ENCODE results near the gene SERPINA12. TPM values are rescaled to one million over a fixed set of nuclear protein-coding genes. Genes with fewer than 3 reads are reported as not detected.
A peak's percentile ranks its signal among the peaks of the same experiment; 100 is the strongest.

The SERPINA12 gene
- total and polyA plus RNA-seq, 4 donors: 0.28 TPM; not detected in 3

DNA sequence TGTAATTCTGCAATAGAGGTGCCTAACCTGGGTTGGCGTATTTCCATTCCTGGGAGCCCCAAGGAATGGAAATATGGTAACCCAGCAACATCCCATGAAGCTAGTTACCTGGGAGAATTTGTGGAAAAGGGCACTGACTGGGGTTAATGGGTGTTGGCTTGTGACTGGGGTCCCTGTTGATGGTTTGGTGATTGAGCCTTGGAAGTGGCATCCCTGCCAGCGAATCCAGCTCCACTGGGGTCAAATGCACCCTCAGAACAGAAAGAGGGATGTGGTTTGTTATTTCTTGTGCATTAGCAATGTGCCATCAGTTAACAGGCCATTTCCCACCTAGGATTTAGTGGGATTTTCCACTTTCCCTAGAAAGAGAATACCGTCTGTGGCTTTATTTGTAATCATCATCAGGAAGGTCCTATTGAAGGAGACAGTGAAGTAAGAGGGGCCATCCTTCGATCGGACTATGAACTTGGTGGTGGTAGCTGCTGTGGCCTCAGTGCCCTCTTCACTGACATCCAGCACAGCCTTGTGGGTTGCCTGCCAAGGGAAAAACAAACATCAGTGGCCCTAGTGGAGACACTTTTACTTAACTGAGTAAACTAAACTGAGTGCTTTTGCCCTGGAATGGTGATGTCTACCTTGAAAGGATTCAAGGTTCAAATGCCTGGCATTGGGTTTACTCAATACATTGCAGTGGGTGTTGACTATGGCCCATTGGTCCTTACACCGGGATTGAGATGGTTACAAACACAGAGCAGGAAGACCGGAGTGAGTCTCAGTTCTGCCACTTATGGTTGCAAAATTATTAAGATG lies 46.3 kb downstream of the SERPINA12 start:
- Histone ChIP-seq H3K9me3 (ENCODE audit: control insufficient read depth in 4 of 4, low read length in 3 of 4) (no peaks in the 10 kb centered on the region), H3K4me1 (ENCODE audit: control insufficient read depth in 4 of 4, insufficient read depth in 4 of 4, low read length in 3 of 4) (peaks cover 4 to 29% (median 16%) of the 10 kb centered on the region in 4 donors), H3K36me3 (ENCODE audit: control insufficient read depth in 4 of 4, insufficient read depth in 3 of 4, low read depth in 1 of 4, low read length in 3 of 4) (no peaks in the 10 kb centered on the region), H3K9ac (ENCODE audit: low read depth in 1 of 2, low read length in 2 of 2) (no peak overlapping the region), H3K27ac (ENCODE audit: low read depth in 1 of 2, low read length in 2 of 2) (peak overlapping the region; percentile 68), H3K27me3 (ENCODE audit: control insufficient read depth in 4 of 4, insufficient read depth in 4 of 4, low read length in 3 of 4) (no peaks in the 10 kb centered on the region), H3K4me3 (ENCODE audit: low read depth in 1 of 3, low read length in 3 of 3) (no peak overlapping the region)
- TF ChIP-seq HNF4G (IDR thresholded peaks at IDR 0.05): peak; percentile 94
- TF ChIP-seq FOXA1 (IDR thresholded peaks at IDR 0.05): peak; percentile 89
- TF ChIP-seq, protein P1, sequence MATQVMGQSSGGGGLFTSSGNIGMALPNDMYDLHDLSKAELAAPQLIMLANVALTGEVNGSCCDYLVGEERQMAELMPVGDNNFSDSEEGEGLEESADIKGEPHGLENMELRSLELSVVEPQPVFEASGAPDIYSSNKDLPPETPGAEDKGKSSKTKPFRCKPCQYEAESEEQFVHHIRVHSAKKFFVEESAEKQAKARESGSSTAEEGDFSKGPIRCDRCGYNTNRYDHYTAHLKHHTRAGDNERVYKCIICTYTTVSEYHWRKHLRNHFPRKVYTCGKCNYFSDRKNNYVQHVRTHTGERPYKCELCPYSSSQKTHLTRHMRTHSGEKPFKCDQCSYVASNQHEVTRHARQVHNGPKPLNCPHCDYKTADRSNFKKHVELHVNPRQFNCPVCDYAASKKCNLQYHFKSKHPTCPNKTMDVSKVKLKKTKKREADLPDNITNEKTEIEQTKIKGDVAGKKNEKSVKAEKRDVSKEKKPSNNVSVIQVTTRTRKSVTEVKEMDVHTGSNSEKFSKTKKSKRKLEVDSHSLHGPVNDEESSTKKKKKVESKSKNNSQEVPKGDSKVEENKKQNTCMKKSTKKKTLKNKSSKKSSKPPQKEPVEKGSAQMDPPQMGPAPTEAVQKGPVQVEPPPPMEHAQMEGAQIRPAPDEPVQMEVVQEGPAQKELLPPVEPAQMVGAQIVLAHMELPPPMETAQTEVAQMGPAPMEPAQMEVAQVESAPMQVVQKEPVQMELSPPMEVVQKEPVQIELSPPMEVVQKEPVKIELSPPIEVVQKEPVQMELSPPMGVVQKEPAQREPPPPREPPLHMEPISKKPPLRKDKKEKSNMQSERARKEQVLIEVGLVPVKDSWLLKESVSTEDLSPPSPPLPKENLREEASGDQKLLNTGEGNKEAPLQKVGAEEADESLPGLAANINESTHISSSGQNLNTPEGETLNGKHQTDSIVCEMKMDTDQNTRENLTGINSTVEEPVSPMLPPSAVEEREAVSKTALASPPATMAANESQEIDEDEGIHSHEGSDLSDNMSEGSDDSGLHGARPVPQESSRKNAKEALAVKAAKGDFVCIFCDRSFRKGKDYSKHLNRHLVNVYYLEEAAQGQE (IDR thresholded peaks at IDR 0.05): peak; percentile 71
- TF ChIP-seq, protein P2, sequence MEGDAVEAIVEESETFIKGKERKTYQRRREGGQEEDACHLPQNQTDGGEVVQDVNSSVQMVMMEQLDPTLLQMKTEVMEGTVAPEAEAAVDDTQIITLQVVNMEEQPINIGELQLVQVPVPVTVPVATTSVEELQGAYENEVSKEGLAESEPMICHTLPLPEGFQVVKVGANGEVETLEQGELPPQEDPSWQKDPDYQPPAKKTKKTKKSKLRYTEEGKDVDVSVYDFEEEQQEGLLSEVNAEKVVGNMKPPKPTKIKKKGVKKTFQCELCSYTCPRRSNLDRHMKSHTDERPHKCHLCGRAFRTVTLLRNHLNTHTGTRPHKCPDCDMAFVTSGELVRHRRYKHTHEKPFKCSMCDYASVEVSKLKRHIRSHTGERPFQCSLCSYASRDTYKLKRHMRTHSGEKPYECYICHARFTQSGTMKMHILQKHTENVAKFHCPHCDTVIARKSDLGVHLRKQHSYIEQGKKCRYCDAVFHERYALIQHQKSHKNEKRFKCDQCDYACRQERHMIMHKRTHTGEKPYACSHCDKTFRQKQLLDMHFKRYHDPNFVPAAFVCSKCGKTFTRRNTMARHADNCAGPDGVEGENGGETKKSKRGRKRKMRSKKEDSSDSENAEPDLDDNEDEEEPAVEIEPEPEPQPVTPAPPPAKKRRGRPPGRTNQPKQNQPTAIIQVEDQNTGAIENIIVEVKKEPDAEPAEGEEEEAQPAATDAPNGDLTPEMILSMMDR (IDR thresholded peaks at IDR 0.05; ENCODE audit: low read depth, low read length, missing input control): peak; percentile 14
- peak; percentile 96 for TF ChIP-seq FOXA2 (IDR thresholded peaks at IDR 0.05)
- peak; percentile 67 for TF ChIP-seq NR2F2 (IDR thresholded peaks at IDR 0.05)
- peak; percentile 93 for TF ChIP-seq YY1 (IDR thresholded peaks at IDR 0.05)
- peak; percentile 98 for TF ChIP-seq HNF4A (conservative IDR thresholded peaks at IDR 0.05)
- TF ChIP-seq, protein P3, sequence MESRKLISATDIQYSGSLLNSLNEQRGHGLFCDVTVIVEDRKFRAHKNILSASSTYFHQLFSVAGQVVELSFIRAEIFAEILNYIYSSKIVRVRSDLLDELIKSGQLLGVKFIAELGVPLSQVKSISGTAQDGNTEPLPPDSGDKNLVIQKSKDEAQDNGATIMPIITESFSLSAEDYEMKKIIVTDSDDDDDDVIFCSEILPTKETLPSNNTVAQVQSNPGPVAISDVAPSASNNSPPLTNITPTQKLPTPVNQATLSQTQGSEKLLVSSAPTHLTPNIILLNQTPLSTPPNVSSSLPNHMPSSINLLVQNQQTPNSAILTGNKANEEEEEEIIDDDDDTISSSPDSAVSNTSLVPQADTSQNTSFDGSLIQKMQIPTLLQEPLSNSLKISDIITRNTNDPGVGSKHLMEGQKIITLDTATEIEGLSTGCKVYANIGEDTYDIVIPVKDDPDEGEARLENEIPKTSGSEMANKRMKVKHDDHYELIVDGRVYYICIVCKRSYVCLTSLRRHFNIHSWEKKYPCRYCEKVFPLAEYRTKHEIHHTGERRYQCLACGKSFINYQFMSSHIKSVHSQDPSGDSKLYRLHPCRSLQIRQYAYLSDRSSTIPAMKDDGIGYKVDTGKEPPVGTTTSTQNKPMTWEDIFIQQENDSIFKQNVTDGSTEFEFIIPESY (IDR thresholded peaks at IDR 0.05): peak; percentile 92
- TF ChIP-seq RAD21 (IDR thresholded peaks at IDR 0.05): peak; percentile 55 to 71
- peak; percentile 88 to 93 for TF ChIP-seq JUND (IDR thresholded peaks at IDR 0.05)
- peak; percentile 98 for TF ChIP-seq SP1 (IDR thresholded peaks at IDR 0.05)
- TF ChIP-seq, protein P4, sequence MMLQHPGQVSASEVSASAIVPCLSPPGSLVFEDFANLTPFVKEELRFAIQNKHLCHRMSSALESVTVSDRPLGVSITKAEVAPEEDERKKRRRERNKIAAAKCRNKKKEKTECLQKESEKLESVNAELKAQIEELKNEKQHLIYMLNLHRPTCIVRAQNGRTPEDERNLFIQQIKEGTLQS (IDR thresholded peaks at IDR 0.05): peak; percentile 35
- peak; percentile 61 to 94 for TF ChIP-seq EGR1 (IDR thresholded peaks at IDR 0.05; ENCODE audit: low read depth in 2 of 2)
- peak in 1 of 2 donors; percentile 62 for TF ChIP-seq GABPA (IDR thresholded peaks at IDR 0.05 in 1 of 2, conservative IDR thresholded peaks at IDR 0.05 in 1 of 2)
- peak; percentile 98 to 99 for TF ChIP-seq RXRA (IDR thresholded peaks at IDR 0.05)
- TF ChIP-seq, protein P5, sequence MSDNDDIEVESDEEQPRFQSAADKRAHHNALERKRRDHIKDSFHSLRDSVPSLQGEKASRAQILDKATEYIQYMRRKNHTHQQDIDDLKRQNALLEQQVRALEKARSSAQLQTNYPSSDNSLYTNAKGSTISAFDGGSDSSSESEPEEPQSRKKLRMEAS (IDR thresholded peaks at IDR 0.05): peak; percentile 85
- no peak for TF ChIP-seq TAF1 (conservative IDR thresholded peaks at IDR 0.05)
- WGBS: 49% methylated on average over 7 of the region's 7 CpGs
- DNase-seq (ENCODE audit: low spot score): no peak
